HG03354 (cell line): ENCODE data around the gene TALDO1.
A peak's percentile ranks its signal among the peaks of the same experiment; 100 is the strongest.
"Not testable (repeated sequence)": the region's sequence is repeated elsewhere in the genome, so short reads cannot be mapped to it uniquely, and the experiment has no call there.

Experiments
- ATAC-seq: cut with Tn5 transposase; IDR thresholded peaks from one replicate; pipeline ENCODE4 v1.9.1; 2021; ENCODE audit warnings: mild to moderate bottlenecking; ENCODE audit not compliant: unreplicated experiment, poor library complexity, severe bottlenecking

The TALDO1 gene

DNA sequence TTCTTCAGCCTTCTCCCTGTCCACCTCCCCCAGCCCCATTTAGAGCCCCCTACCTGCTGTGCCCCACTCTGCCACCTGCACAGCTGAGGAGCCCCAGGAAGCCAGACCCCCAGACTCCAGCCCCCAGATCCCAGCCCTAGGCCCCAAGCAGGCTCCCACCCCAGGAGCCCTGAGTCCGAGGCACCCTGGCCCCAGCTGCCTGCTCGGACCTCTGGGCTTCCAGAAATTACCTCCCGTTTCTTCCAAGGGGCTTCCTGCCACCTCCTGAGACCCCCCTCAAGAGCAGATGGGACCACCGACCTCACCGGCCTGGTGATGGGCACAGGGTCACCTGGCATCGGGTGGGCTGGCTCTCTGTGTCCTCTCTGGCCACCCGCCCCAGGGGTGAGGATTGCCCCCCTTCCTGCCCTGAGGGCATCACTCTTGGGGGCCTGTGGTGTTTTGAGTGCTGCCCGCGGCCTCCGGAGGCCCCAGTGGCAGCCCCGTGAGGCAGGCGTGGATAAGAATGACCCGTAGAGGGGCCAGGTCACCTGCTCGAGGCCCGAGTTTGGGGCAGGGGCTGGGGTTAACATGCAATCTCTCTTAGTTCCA, 18.3 kb upstream of the TALDO1 start:
- no peak for ATAC-seq

DNA sequence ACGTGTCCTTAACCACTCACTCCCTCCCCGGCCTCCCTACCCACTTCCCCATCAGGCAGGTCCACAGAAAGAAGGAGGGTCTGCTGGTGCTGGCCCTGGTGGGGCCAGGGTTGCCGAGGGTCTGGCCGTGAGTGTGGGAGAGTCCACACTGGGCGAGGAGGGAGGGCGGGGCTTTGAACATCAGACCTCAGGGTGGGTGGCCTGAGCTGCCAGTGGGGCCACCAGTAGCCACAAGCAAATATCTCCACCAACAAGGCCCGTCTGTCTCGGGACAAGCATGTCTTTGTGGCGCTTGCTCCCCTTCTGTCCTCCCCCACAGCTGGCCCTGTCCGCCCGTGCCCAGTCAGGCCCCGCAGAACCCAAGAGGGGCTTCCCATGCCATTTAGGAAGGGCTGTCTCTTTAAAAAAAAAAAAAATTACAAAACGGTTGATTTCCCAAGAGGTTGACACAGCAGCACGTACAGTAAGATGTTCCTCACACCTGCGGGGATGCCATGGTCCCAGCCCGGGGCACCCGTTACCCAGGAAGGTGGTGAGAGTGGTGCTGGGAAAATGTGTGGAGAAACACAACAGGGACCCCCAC, 17.7 kb upstream of the TALDO1 start:
- ATAC-seq: no peak

DNA sequence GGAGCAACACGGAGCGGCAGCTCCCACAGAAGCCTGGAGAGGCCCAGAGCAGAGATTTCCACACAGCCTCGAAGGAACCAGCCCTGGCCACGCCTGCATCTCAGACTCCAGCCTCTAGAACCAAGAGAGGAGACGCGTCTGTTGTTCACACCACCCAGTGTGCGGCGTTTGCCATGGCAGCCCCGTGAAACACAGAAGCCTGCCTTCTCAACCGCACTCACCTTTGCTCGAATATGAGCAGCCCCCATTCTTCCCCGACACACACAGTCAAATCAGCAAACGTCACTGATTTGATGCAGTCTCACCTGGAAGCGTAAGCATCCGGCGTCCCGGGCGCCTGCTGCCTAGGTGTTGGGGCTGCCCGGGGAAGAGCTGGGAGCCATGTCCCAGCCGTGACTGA, 14.2 kb upstream of the TALDO1 start:
- ATAC-seq: no peak

DNA sequence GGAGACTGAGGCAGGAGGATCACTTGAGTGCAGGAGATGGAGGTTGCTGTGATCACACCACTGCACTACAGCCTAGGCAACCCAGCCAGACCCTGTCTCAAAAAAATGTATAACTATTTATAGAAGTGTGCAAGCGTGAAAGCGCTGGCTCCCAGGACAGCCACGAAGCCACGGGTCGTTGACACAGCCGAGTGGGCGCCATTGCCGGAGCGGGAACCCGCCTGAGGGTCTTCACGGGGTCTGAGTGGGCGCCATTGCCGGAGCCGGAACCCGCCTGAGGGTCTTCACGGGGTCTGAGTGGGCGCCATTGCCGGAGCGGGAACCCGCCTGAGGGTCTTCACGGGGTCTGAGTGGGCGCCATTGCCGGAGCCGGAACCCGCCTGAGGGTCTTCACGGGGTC, 12.7 kb upstream of the TALDO1 start:
- ATAC-seq: not testable (repeated sequence)

DNA sequence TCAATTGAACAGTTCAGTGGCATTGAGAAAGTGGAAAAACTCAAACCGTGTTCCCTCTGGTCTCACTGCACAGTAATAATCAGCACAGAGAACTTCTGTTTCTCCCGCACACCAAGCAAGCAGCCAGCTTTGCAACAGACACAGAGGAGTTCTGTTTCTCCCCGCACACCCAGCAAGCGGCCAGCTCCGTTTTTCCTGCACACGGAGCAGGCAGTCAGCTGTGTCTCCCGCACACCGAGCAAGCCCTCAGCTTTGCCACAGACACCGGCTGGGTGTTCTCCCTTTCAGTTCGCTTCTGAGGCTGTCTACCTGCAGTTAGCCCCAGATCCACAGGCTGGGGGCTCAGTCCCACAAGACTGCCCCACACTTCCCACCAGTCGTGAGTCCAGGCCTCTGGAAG, 9.9 kb upstream of the TALDO1 start:
- ATAC-seq: no peak

DNA sequence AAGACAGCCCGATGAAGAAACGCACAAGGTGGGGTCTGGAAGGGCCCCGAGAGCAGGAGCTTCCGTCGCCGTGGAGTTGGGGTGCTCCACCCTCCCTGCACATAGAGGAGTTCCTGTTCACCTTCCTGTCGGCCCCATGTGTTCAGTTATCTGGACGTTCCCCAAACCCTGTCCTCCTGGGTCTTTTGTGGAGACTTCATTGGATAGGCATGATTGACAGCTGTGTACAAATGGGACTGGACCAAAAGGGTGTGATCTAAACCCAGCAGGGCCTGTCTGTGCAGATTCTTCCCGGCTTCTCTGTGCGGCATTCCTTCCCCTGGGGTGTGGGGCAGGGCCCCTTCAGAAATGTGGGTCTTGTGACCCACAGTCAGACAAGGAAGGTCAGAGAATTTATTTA, 9.4 kb upstream of the TALDO1 start:
- not testable (repeated sequence) for ATAC-seq

DNA sequence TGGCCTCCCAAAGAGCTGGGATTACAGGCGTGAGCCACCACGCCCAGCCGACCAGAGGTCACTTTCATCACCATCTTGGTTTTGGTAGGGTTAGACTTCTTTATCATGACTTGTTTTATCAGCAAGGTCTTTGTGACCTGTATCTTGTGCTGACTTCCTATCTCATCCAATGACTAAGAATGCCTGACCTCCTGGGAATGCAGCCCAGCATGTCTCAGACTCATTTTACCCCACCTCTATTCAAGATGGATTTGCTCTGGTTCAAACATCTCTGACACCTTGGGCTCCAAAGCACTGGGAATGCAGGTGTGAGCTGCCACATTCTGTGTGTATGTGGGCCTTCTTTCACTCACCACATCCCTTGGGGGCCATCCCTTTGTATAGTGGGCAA, 5.1 kb upstream of the TALDO1 start:
- ATAC-seq: no peak

DNA sequence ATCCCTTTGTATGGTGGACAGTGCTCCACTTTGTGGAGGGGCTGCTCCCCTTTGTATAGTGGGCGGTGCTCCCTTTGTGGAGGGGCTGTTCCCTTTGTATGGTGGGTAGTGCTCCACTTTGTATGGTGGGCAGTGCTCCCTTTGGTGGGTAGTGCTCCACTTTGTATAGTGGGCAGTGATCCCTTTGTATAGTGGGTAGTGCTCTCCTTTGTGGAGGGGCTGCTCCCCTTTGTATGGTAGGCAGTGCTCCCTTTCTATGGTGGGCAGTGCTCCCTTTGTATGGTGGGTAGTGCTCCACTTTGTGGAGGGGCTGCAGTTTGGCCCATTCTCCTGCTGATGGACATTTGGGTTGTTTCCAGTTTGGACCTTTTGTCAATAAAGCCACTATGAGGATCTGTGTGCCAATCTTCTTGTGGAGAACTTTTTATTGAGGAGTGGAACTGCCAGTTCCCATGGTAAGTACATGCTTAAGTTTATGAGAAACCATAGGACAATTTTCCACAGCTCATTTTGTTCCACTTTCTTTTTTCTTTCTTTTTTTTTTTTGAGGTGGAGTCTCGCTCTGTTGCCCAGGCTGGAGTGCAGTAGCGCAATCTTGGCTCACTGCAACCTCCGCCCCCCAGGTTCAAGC, 4.6 kb upstream of the TALDO1 start:
- no peak for ATAC-seq

DNA sequence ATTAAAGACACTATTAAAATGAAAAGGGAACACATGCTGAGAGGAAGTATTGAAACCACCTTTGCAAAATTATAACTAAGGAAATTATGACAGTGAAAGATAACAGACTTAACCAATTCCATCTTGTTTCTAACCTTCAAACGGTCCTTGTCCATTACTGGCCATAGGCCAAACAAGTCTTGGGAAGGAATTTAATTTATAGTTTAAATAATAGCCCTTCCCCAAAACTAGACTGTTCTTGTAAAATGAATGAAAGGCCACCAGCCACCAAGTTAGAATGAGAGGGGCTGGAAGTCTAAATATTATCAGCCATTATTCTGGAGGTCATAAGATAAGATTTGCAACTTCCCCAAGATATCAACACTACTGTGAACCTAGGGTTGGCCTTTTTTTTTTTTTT, 1.8 kb upstream of the TALDO1 start:
- ATAC-seq: no peak

DNA sequence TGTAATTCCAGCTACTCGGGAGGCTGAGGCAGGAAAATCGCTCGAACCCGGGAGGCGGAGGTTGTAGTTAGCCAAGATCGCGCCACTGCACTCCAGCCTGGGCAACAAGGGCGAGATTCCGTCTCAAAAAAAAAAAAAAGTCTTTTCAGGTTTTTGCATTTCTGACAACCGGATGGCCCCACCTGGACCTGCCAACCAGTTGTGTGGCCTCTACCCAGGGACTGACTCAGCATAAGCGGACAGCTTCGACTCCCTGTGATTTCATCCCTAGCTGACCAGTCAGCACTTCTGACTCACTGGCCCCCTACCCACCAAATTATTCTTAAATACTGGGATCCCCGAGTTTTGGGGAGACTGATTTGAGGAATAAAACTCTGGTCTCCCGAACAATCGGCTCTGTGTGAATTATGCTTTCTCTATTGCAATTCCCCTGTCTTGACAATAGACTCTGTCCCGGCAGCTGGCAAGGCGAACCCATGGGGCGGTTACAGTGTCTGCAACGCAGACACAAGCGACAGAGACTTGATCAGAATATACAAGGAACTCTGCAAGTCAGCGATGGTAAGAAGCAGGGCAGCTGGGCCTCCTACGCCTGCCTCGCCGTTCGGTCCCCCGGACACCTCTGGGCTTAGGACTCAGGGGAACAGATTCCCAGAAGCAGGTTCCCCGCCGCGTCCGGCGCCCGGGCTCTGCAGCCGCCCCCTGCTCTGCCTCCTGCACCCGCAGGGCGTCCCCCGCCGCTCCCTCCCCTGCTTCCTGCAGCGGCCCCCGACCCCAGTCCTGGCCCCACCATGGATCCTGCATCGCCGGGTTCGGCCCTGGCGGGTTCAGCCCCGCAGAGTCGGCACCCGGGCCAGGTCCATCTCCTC, 741 bp upstream of the TALDO1 start:
- peak; percentile 20 for ATAC-seq

DNA sequence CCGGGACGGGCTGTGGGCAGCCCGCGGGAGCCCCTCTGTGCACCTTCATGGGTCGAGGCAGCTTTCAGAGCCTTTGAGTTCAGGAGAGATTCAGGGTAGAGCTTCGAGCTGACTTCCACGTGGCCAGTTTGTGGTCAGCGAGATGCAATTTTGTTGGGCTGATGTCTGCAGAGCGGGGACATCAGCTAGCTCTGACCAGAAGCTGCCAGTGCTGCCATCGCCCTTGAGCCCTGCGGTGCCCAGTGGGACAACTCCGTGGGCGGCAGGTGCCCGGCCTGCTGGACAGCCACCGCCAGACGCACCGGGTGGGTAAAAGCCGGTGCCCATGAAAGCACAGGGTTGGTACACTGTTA, 719 bp downstream of the TALDO1 start:
- ATAC-seq: peak; percentile 21

DNA sequence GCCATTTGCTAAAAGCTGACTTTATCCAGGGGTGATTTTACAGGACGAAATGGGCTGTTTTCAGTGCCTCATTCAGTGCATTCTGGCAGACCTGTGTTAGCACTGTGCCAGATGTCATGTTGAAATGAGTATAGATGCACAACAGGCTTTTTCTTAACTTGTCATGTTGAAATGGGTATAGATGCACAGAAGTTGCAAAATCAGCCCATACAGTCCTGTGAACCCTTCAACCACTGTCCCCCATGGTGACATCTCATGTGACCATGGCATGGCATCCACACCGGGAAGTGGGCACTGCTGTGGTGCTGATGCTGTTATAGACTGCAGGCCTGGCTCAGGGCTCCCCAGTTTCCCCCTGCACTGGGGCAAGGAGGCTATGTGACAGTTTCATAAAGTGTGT, 2.5 kb downstream of the TALDO1 start:
- ATAC-seq: no peak

DNA sequence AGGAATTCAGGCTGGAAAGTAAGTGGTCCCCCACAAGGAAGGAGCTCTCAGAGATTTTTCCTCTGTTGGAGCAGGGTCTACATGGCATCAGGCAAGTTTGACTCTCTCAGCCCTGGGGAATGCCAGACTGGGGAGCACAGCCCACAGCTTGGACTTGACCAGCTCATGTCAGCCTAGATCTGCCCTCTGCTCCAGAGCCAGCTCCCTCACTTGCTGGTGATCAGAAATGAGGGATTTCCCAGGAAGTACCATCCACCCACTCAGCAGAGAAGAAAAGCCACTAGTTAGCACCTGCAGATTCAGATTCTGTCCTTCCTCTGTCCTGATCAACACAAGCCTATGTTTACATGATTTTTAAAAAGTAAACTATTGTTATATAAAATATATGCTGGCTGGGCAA, 13.0 kb downstream of the TALDO1 start:
- ATAC-seq: no peak

DNA sequence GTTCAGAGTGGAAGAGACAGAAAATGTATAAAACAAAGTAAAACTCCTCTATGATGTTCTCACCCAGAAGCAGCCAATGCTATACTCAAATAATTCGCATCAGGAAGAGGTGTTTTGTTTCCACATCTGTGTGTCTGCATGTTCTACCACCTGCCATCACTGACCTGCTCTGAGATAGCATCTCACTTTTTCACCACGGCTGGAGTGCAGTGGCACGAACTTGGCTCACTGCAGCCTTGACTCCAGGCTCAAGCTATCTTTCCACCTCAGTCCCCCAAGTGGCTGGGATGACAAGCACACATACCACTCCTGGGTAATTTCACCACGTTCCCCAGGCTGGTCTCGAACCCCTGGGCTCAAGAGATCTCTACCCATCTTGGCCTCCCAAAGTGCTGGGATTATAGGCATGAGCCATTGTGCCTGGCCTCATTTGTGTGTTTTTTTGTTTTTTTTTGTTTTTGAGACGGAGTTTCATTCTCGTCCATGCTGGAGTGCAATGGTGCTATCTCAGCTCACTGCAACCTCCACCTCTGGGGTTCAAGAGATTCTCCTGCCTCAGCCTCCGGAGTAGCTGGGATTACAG, 14.4 kb downstream of the TALDO1 start:
- ATAC-seq: no peak

DNA sequence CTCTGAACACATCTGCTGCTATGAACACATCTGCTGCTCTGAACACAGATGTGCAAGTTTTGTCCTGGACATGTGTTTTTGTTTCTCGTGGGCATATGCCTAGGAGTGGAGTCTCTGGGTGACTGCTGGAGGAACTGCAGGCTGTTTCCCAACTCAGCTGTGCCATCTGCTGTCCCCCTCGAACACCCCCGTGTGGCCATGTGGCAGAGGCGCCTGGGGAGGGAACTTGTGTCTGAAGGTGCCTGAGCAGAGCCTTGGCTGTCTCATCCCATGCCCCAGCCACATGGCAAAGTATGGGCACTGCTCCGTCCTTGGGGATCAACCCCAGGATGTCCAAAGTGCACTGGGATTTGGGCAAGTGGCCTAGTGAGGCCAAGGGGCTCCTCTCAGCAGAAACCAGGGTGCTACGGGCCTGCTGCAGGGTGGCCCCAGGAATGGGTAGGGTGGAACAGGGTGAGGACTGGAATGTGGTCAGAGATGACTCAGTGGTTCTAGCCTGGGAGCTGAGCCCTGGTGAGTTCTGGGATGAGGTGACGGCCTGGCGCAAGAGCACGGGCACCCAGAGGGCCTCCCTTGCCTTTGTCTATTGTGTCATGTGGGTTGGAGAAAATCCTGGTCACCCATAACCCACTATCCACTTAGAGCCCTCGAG, 15.3 kb downstream of the TALDO1 start:
- no peak for ATAC-seq

DNA sequence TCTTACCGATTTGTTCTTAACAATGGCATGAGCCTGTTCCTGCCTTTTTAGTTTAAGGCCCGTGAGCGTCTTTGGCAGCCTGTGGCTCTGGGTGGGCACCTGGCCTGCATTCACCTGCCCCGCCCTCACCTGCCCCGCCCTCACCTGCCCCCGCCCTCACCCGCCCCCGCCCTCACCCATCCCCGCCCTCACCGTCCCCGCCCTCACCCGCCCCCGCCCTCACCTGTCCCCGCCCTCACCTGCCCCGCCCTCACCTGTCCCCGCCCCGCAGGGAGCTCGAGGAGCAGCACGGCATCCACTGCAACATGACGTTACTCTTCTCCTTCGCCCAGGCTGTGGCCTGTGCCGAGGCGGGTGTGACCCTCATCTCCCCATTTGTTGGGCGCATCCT, 15.8 kb downstream of the TALDO1 start:
- ATAC-seq: no peak

DNA sequence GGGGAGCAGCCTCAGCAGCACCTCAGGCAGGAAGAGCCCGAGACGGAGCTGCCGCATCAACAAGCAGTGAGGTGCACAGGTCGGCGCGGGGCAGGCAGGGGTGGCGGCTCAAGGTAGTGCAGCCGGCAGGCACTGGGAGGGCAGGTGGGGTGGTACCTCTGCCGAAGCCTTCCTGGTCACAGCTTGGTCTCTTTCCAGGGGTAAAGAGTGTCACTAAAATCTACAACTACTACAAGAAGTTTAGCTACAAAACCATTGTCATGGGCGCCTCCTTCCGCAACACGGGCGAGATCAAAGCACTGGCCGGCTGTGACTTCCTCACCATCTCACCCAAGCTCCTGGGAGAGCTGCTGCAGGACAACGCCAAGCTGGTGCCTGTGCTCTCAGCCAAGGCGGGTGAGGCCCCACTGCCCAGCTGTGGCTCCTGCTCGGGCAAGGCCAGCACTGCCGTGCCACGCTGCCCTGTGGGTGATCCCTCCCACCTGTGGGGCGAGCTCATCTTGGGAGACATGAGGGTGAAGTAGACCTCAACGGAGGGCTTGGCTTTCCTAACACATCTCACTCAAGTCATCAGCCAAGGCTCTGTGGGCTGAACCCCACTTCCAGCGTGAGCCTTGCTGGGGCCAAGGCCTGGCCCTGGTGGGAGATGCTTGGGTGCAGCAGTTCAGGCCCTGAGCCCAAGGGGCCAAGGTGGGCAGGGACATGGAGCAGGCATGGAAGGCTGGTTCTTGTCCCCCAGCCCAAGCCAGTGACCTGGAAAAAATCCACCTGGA, 16.5 kb downstream of the TALDO1 start:
- no peak for ATAC-seq

DNA sequence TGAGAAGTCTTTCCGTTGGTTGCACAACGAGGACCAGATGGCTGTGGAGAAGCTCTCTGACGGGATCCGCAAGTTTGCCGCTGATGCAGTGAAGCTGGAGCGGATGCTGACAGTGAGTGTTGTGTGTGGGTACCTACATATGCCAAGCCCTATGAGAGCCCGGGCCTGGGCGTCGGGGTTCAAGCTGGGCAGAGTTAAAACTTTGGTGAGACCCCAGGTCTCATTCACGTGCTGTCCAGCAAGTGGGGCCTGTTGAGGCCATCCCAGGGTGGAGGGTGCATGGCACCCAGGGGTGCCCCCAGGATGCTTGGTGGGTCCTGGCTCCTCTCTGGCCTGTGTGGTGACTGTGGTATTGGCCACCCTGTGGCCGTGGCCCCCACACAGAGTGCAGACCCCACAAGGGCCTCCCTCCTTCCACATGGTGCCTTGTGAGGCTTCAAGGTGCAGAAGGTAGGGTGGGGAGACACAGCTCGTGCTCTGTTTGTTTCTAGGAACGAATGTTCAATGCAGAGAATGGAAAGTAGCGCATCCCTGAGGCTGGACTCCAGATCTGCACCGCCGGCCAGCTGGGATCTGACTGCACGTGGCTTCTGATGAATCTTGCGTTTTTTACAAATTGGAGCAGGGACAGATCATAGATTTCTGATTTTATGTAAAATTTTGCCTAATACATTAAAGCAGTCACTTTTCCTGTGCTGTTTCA, 17.2 kb downstream of the TALDO1 start:
- no peak for ATAC-seq
